HCT116 (cell line): Measurements from ENCODE around the gene NUDT14. TPM values are rescaled to one million over a fixed set of nuclear protein-coding genes. Genes with fewer than 3 reads are reported as not detected.

ENCODE experiments used
- ATAC-seq: fragments of 200-7000 bp; cut with Tn5 transposase; 2 replicates; pipeline ENCODE4 v1.9.1; 2020; ENCODE audit warnings: mild to moderate bottlenecking, moderate library complexity
- BruUV-seq: library from RNA; stranded (reverse); fragments of 400-500 nt; replicated peaks from 2 replicates; lab custom pipeline; 2021; lab: Mats Ljungman, UMichigan
- CTCF ChIA-PET: fragments of 300-600 bp; sonication (Branson Sonifier 250); formaldehyde crosslinking; loops from one replicate; lab custom pipeline; 2021; ENCODE audit warnings: antibody characterized with exemption; lab: Charles Lee
- POLR2A ChIA-PET: fragments of 300-600, 350-600 bp; sonication (Branson Sonifier 250); formaldehyde crosslinking; loops from one replicate; lab custom pipeline; 2021; ENCODE audit warnings: antibody characterized with exemption; lab: Charles Lee
- RAD21 ChIA-PET, 2 experiments: fragments of 300-600 bp; sonication (Branson Sonifier 250); formaldehyde crosslinking; loops; one replicate each; lab custom pipeline; 2023; ENCODE audit warnings: low total read pairs in 2 of 2; ENCODE audit not compliant: uncharacterized antibody in 2 of 2, unreplicated experiment in 2 of 2, low non-redundant PET in 1 of 2; lab: Charles Lee
- DNase-seq: peaks from one replicate; pipeline ENCODE4 v3.0.0-alpha.2; 2010; ENCODE audit warnings: low read depth, low spot score
- H2AFZ ChIP-seq: fragments of 200-600 bp; shearing (Covaris generic), sonication (generic); 2 replicates; pipeline ENCODE4 v1.6.1; 2017; ENCODE audit warnings: low read depth, mixed run types, mixed read lengths, antibody characterized with exemption, low read length; ENCODE audit not compliant: poor library complexity, severe bottlenecking
- H3K27ac ChIP-seq: 2 replicates; pipeline ENCODE4 v1.5.1; 2012; ENCODE audit warnings: low read depth, low read length
- H3K27me3 ChIP-seq: fragments of 200-600 bp; sonication (generic); 2 replicates; pipeline ENCODE4 v1.6.1; 2016; ENCODE audit warnings: mixed run types, low read length, mixed read lengths; ENCODE audit not compliant: insufficient read depth
- H3K36me3 ChIP-seq, 2 experiments: fragments of 200-500 bp in 1 of 2; fragments of 200-600 bp in 1 of 2; sonication (Bioruptor generic) in 1 of 2; sonication (generic) in 1 of 2; 2 replicates each; pipeline versions ENCODE4 v1.5.1 to v1.6.1; 2014 to 2016; ENCODE audit warnings: low read length in 2 of 2, inconsistent platforms in 1 of 2, mixed read lengths in 1 of 2, mixed run types in 1 of 2; ENCODE audit not compliant: insufficient read depth in 2 of 2, control insufficient read depth in 1 of 2
- H3K4me1 ChIP-seq, 2 experiments: fragments of 200-600 bp in 1 of 2; sonication (generic) in 1 of 2; 2 replicates each; pipeline versions ENCODE4 v1.5.1 to v1.6.1; 2012 to 2017; ENCODE audit warnings: low read length in 2 of 2, inconsistent platforms in 1 of 2, mild to moderate bottlenecking in 1 of 2, mixed read lengths in 1 of 2, mixed run types in 1 of 2, moderate library complexity in 1 of 2; ENCODE audit not compliant: insufficient read depth in 2 of 2, control insufficient read depth in 1 of 2
- H3K4me2 ChIP-seq: fragments of 200-600 bp; sonication (generic); 2 replicates; pipeline ENCODE4 v1.6.1; 2017; ENCODE audit warnings: mixed run types, low read length, mixed read lengths
- H3K4me3 ChIP-seq, 2 experiments: fragments of 200-600 bp in 1 of 2; sonication (generic) in 1 of 2; replicated peaks in 1 of 2; 2 replicates each; pipeline ENCODE4 v1.5.1; 2011 to 2016; ENCODE audit warnings: low read length in 2 of 2, control low read depth in 1 of 2, low read depth in 1 of 2, mild to moderate bottlenecking in 1 of 2, mixed read lengths in 1 of 2, mixed run types in 1 of 2
- H3K79me2 ChIP-seq: fragments of 200-600 bp; sonication (generic); 2 replicates; pipeline ENCODE4 v1.6.1; 2017; ENCODE audit warnings: mild to moderate bottlenecking, mixed run types, low read length, moderate library complexity, mixed read lengths; ENCODE audit not compliant: insufficient read depth
- H3K9ac ChIP-seq: fragments of 200-600 bp; sonication (generic); 2 replicates; pipeline ENCODE4 v1.6.1; 2016; ENCODE audit warnings: low read length, mixed read lengths
- H3K9me2 ChIP-seq: fragments of 200-600 bp; sonication (generic), shearing (Covaris generic); 2 replicates; pipeline ENCODE4 v1.6.1; 2017; ENCODE audit warnings: mixed run types, mild to moderate bottlenecking, moderate library complexity; ENCODE audit not compliant: insufficient read depth
- H3K9me3 ChIP-seq, 2 experiments: fragments of 200-500 bp in 1 of 2; fragments of 200-600 bp in 1 of 2; sonication (Bioruptor generic) in 1 of 2; sonication (generic) in 1 of 2; 2 replicates each; pipeline ENCODE4 v1.6.1; 2014 to 2017; ENCODE audit warnings: low read length in 2 of 2, mixed read lengths in 2 of 2, inconsistent platforms in 1 of 2, low read depth in 1 of 2, mild to moderate bottlenecking in 1 of 2, mixed run types in 1 of 2, moderate library complexity in 1 of 2; ENCODE audit not compliant: control insufficient read depth in 1 of 2, insufficient read depth in 1 of 2
- H4K20me1 ChIP-seq: fragments of 200-600 bp; sonication (generic), shearing (Covaris generic); 2 replicates; pipeline ENCODE4 v1.6.1; 2017; ENCODE audit warnings: mixed run types, mild to moderate bottlenecking, moderate library complexity; ENCODE audit not compliant: insufficient read depth
- CEBPB ChIP-seq: IDR thresholded peaks from 2 replicates; pipeline ENCODE4 v1.6.1; 2012; ENCODE audit warnings: low read depth
- CTCF ChIP-seq, 3 experiments: fragments of 200-600 bp in 1 of 3; sonication (generic) in 1 of 3; IDR thresholded peaks in 2 of 3; conservative IDR thresholded peaks in 1 of 3; 2 replicates each; pipeline ENCODE4 v1.5.1; 2012 to 2017; ENCODE audit warnings: low read depth in 2 of 3, low read length in 2 of 3, antibody characterized with exemption in 1 of 3, borderline replicate concordance in 1 of 3, control low read depth in 1 of 3, mild to moderate bottlenecking in 1 of 3, mixed read lengths in 1 of 3, mixed run types in 1 of 3, moderate library complexity in 1 of 3; ENCODE audit not compliant: insufficient read depth in 1 of 3
- EGR1 ChIP-seq: IDR thresholded peaks from 2 replicates; pipeline ENCODE4 v1.6.1; 2012; ENCODE audit warnings: low read depth
- ELF1 ChIP-seq: IDR thresholded peaks from 2 replicates; pipeline ENCODE4 v1.6.1; 2012; ENCODE audit warnings: low read depth, borderline replicate concordance
- EZH2phosphoT487 ChIP-seq: fragments of 200-600 bp; IDR thresholded peaks from 2 replicates; pipeline ENCODE4 v1.6.1; 2018; ENCODE audit warnings: antibody characterized with exemption, borderline replicate concordance
- JUND ChIP-seq: IDR thresholded peaks from 2 replicates; pipeline ENCODE4 v1.6.1; 2012
- POLR2A ChIP-seq: IDR thresholded peaks from 2 replicates; pipeline ENCODE4 v1.7.0; 2011; ENCODE audit warnings: borderline replicate concordance; ENCODE audit not compliant: insufficient read depth, insufficient read length; ENCODE audit errors: extremely low read depth
- POLR2AphosphoS5 ChIP-seq: IDR thresholded peaks from 2 replicates; pipeline ENCODE4 v1.6.1; 2011; ENCODE audit warnings: mild to moderate bottlenecking, low read depth, low read length, moderate library complexity
- RAD21 ChIP-seq: IDR thresholded peaks from 2 replicates; pipeline ENCODE4 v1.6.1; 2012; ENCODE audit warnings: low read depth, mild to moderate bottlenecking
- REST ChIP-seq: IDR thresholded peaks from 2 replicates; pipeline ENCODE4 v1.6.1; 2012; ENCODE audit warnings: low read depth
- SIN3A ChIP-seq: IDR thresholded peaks from 2 replicates; pipeline ENCODE4 v1.6.1; 2012; ENCODE audit warnings: low read depth
- SP1 ChIP-seq: IDR thresholded peaks from 2 replicates; pipeline ENCODE4 v1.6.1; 2012; ENCODE audit warnings: low read depth
- SRF ChIP-seq: IDR thresholded peaks from 2 replicates; pipeline ENCODE4 v1.6.1; 2012; ENCODE audit warnings: low read depth
- TCF7L2 ChIP-seq: IDR thresholded peaks from 2 replicates; pipeline ENCODE4 v1.7.0; 2011; ENCODE audit warnings: borderline replicate concordance, inconsistent platforms; ENCODE audit not compliant: insufficient read depth, insufficient read length; ENCODE audit errors: extremely low read depth
- YY1 ChIP-seq: IDR thresholded peaks from 2 replicates; pipeline ENCODE4 v1.6.1; 2011; ENCODE audit warnings: low read length, low read depth, moderate library complexity, mild to moderate bottlenecking; ENCODE audit not compliant: insufficient replicate concordance; ENCODE audit errors: extremely low read depth
- ZBTB33 ChIP-seq: IDR thresholded peaks from 2 replicates; pipeline ENCODE4 v1.6.1; 2011; ENCODE audit warnings: mild to moderate bottlenecking, low read length, moderate library complexity; ENCODE audit not compliant: insufficient replicate concordance; ENCODE audit errors: extremely low read depth
- ZFX ChIP-seq: fragments of 450-650 bp; IDR thresholded peaks from 2 replicates; pipeline ENCODE4 v1.6.1; 2017
- intact Hi-C: fragments of 100-400 bp; cut with micrococcal nuclease; formaldehyde crosslinking; loops from 2 replicates; pipeline ENCODE4 v1.10.0; 2022
- total RNA-seq: library from RNA; stranded (reverse); gene quantifications from one replicate; pipeline ENCODE4 v1.2.1, GENCODE V29; 2021; ENCODE audit not compliant: unreplicated experiment

The NUDT14 gene
- total RNA-seq, 1 experiment from 2014 or later: 56.1 TPM

- CTCF ChIA-PET: no interaction called here
- Histone ChIP-seq H3K9ac (no peak overlapping the region), H3K9me2 (no peaks in the 10 kb centered on the region), H2AFZ (no peak overlapping the region), H3K27me3 (no peaks in the 10 kb centered on the region), H4K20me1 (no peaks in the 10 kb centered on the region), H3K9me3 (no peaks in the 10 kb centered on the region), H3K4me3 (no peak overlapping the region), H3K4me2 (no peak overlapping the region), H3K27ac (no peak overlapping the region), H3K4me1 (no peaks in the 10 kb centered on the region), H3K79me2 (peaks cover 17% of the 10 kb centered on the region; the same call in 1 of the 2 replicates), H3K36me3 (peaks cover 2 to 9% of the 10 kb centered on the region in 2 experiments; a peak in 2 of 4 replicates)
- POLR2A ChIA-PET: no interaction called here
- intact Hi-C loops: no loop called here
- BruUV-seq: no TSS peak
- no peak for DNase-seq
- RAD21 ChIA-PET: no interaction called here
- TF ChIP-seq REST (no peak), RAD21 (no peak), JUND (no peak), CTCF (IDR thresholded peaks at IDR 0.05 in 2 of 3, conservative IDR thresholded peaks at IDR 0.05 in 1 of 3; ENCODE audit: borderline replicate concordance in 1 of 3, insufficient read depth in 1 of 3, low read depth in 2 of 3, low read length in 2 of 3) (no peak), POLR2A (no peak), YY1 (no peak), EZH2phosphoT487 (no peak), ZFX (no peak), ZBTB33 (no peak), SRF (no peak), EGR1 (no peak), ELF1 (no peak), POLR2AphosphoS5 (no peak), SIN3A (no peak), TCF7L2 (no peak), SP1 (no peak), CEBPB (no peak)
- ATAC-seq: no peak
Measured at GRCh38 chr14:105153739-105154475, 27.2 kb downstream of the NUDT14 start.
